Heart left ventricle (tissue), 16 donors: ENCODE measurements around the gene ARSI. TPM values are rescaled to one million over a fixed set of nuclear protein-coding genes. Genes with fewer than 3 reads are reported as not detected.
A peak's percentile ranks its signal among the peaks of the same experiment; 100 is the strongest.

Source experiments
- ATAC-seq, 4 donors: fragments of 200-7000 bp; cut with Tn5 transposase; one replicate each; pipeline ENCODE4 v1.9.1; 2020 to 2022; ENCODE audit warnings: moderate library complexity in 4 of 4, mild to moderate bottlenecking in 3 of 4, moderate number of reproducible peaks in 1 of 4
- DNase-seq, 5 donors: peaks; one replicate each; pipeline ENCODE4 v3.0.0-alpha.2; 2020
- H3K27ac ChIP-seq, 12 donors: fragments of 200-600 bp; sonication (generic) in 4 of 12; one replicate each; pipeline versions ENCODE4 v1.5.0 to v1.8.0; 2016 to 2022; ENCODE audit warnings: mild to moderate bottlenecking in 2 of 12
- H3K27me3 ChIP-seq, 9 donors: fragments of 200-600 bp; sonication (generic) in 2 of 9; one replicate each; pipeline versions ENCODE4 v1.5.1 to v1.8.0; 2016 to 2022; ENCODE audit warnings: mild to moderate bottlenecking in 3 of 9
- H3K36me3 ChIP-seq, 9 donors: fragments of 200-600 bp; sonication (generic) in 2 of 9; one replicate each; pipeline versions ENCODE4 v1.5.0 to v1.8.0; 2018 to 2022; ENCODE audit warnings: mild to moderate bottlenecking in 2 of 9
- H3K4me1 ChIP-seq, 12 donors: fragments of 200-600 bp; sonication (generic) in 4 of 12; one replicate each; pipeline versions ENCODE4 v1.5.0 to v1.8.0; 2016 to 2022; ENCODE audit warnings: mild to moderate bottlenecking in 3 of 12
- H3K4me3 ChIP-seq, 12 donors: fragments of 200-600 bp; sonication (generic) in 4 of 12; one replicate each; pipeline versions ENCODE4 v1.5.0 to v1.8.0; 2017 to 2022; ENCODE audit warnings: mild to moderate bottlenecking in 9 of 12, moderate library complexity in 4 of 12
- H3K9me3 ChIP-seq, 12 donors: fragments of 200-600 bp; sonication (generic) in 4 of 12; one replicate each; pipeline versions ENCODE4 v1.5.0 to v1.8.0; 2016 to 2022; ENCODE audit warnings: mild to moderate bottlenecking in 1 of 12
- CTCF ChIP-seq, 12 donors: fragments of 200-600 bp; sonication (generic) in 4 of 12; IDR thresholded peaks; one replicate each; pipeline versions ENCODE4 v1.5.0 to v1.8.0; 2018 to 2022; ENCODE audit warnings: antibody characterized with exemption in 12 of 12, mild to moderate bottlenecking in 5 of 12
- POLR2A ChIP-seq, 2 donors: fragments of 450-650 bp; IDR thresholded peaks; one replicate each; pipeline ENCODE4 v1.6.1; 2017; ENCODE audit warnings: antibody characterized with exemption in 2 of 2, mild to moderate bottlenecking in 2 of 2, moderate library complexity in 2 of 2
- WGBS, 4 donors: extraction: QIAGEN DNeasy Blood & Tissue Kit in 2 of 4; methylation state at CpG; one replicate each; pipeline versions ENCODE4 v1.1.5 to v1.1.7; 2013 to 2018; 5-methylcytosine and 5-hydroxymethylcytosine counted together
- intact Hi-C, 10 donors: fragments of 100-400 bp; cut with DNase I; formaldehyde crosslinking; loops; one replicate each; pipeline versions ENCODE4 v1.11.1 to v1.14.2; 2022
- polyA plus RNA-seq, 2 donors: library from polyadenylated mRNA; stranded (reverse); fragments of 200-250 nt; gene quantifications; one replicate each; pipeline ENCODE4 v1.2.3, GENCODE V29; 2013
- total RNA-seq, 9 donors: library from RNA; depleted of rRNA in 2 of 9; stranded (reverse); fragments of >200 nt in 2 of 9; fragmentation: NEBNext Ultra II Directional in 3 of 9; extraction: Animal tissue kit (Norgen Biotek cat#: 25700) in 3 of 9; gene quantifications; one replicate each; pipeline versions ENCODE4 v1.1.0 to v1.2.4, GENCODE V29; 2016 to 2023
- donor health status: ischemic (EF 13 %, LVEDD 7.1; RV severe dilation, severe dysfunction).
- donor health status: healthy with polysubstance abuse.
- donor health status: DM: no; HTN: yes; CAD: no.
- donor health status: DM: no; HTN: no; CAD: no.
- donor health status: ischemic (EF 25% LVEDD 6.9; RV normal size, moderate dysfunction).
- donor health status: ischemic (EF 25% LVEDD 5.7; RV mildly dilated, moderate dysfunction).
- donor health status: healthy.
- donor health status: DM: yes; HTN: yes; CAD: no.
- donor health status: ischemic (EF 35%, LVEDD 5.7; RV mildly dilated, moderate dysfunction).
- donor health status: nonischemic (EF 11% LVEDD 7.7; RV severe dilation, severe dysfunction).
- donor health status: DM: yes; HTN: yes; CAD: no.
- donor health status: PGD.
- donor health status: ischemic (EF 29% LVEDD 5.4; RV normal size, mild dysfunction).
- donor health status: nonischemic (EF 23%, LVEDD 6.1; RV moderate dilation, normal function).

ARSI gene
- total and polyA plus RNA-seq, 11 donors, result 0.12 to 0.95 (median 0.42) TPM; not detected in 3

DNA sequence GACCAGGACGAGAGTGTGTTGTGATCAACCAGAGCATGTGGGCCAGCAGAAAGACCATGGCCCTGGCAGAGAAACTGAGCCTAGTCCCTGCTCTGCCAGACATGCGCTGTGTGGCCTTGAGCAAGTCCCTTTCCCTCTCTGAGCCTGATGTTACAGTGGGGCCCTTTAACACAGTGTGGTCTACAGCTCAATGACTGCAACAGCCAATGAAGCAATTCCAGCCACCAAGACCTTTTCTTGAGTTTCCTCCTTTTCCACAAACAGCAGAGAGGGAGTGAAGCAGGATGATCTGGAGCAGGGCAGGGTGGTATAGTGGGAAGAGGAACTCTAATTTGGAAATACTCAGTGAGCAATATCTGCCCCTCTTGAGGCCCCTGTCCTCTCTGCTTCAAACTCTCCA is 25.8 kb upstream of the ARSI start:
- intact Hi-C loops, result no loop called here
- TF ChIP-seq CTCF (IDR thresholded peaks at IDR 0.05) (no peak), POLR2A (IDR thresholded peaks at IDR 0.05) (no peak)
- Histone ChIP-seq H3K27me3 (no peaks in the 10 kb centered on the region), H3K27ac (no peak overlapping the region), H3K4me3 (no peak overlapping the region), H3K4me1 (no peaks in the 10 kb centered on the region), H3K36me3 (no peaks in the 10 kb centered on the region), H3K9me3 (no peaks in the 10 kb centered on the region)
- WGBS, 4 donors, result 92 to 96% (median 95%) methylated on average over 2 of the region's 2 CpGs
- DNase-seq (no peak), ATAC-seq (no peak)

- no peak for DNase-seq
- Histone ChIP-seq H3K9me3 (no peaks in the 10 kb centered on the region), H3K4me1 (no peaks in the 10 kb centered on the region), H3K27me3 (no peaks in the 10 kb centered on the region), H3K36me3 (no peaks in the 10 kb centered on the region), H3K4me3 (no peak overlapping the region), H3K27ac (no peak overlapping the region)
- intact Hi-C loops, result no loop called here
- WGBS, 4 donors, result 83 to 89% (median 86%) methylated on average over 3 of the region's 3 CpGs
- no peak for ATAC-seq
- TF ChIP-seq POLR2A (IDR thresholded peaks at IDR 0.05) (no peak), CTCF (IDR thresholded peaks at IDR 0.05) (no peak)
Observed at GRCh38 chr5:150327139-150327538, 24.4 kb upstream of the ARSI start.

DNA sequence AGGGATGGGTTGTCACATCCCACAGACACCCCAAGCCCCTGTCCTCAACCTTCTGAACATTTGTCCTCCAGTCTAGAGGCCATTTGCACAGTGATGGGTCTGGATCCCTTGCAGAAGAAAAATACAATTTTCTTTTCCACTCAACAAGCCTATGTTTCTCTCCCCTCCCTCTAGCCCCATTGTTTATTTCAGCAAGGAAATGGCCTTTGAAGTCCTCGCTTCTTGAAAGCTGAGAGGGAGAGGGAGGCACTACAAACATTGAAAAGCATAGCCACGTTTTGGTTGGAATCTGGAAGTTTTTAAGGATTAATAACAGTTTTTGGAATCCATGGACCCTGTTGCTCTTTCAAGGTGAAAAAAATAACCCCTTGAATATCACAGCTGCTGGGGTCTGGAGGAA is 24.0 kb upstream of the ARSI start:
- Histone ChIP-seq H3K4me1 (no peaks in the 10 kb centered on the region), H3K36me3 (no peaks in the 10 kb centered on the region), H3K27me3 (no peaks in the 10 kb centered on the region), H3K9me3 (peaks cover 0 to under 1% (median 0%) of the 10 kb centered on the region in 12 donors), H3K4me3 (no peak overlapping the region), H3K27ac (no peak overlapping the region)
- ATAC-seq (no peak), DNase-seq (no peak)
- intact Hi-C loops, result no loop called here
- TF ChIP-seq CTCF (IDR thresholded peaks at IDR 0.05), result no peak
- TF ChIP-seq POLR2A (IDR thresholded peaks at IDR 0.05), result no peak
- 58 to 85% (median 67%) methylated on average over 2 of the region's 2 CpGs for WGBS, 4 donors

GRCh38 chr5:150325426-150325825 is 22.7 kb upstream of the ARSI start:
- H3K4me1 ChIP-seq, result peaks cover 0 to 3% (median under 1%) of the 10 kb centered on the region in 12 donors
- peaks cover 0 to 3% (median 0%) of the 10 kb centered on the region in 12 donors for H3K9me3 ChIP-seq
- DNase-seq, result no peak
- no peaks in the 10 kb centered on the region for H3K36me3 ChIP-seq
- no peaks in the 10 kb centered on the region for H3K27me3 ChIP-seq
- peak in 1 of 4 donors; percentile 23 for ATAC-seq
- no peak for TF ChIP-seq POLR2A (IDR thresholded peaks at IDR 0.05)
- TF ChIP-seq CTCF (IDR thresholded peaks at IDR 0.05), result no peak
- no peak overlapping the region for H3K27ac ChIP-seq
- H3K4me3 ChIP-seq, result no peak overlapping the region
- WGBS, 4 donors, result 72 to 82% (median 79%) methylated on average over 4 of the region's 4 CpGs
- intact Hi-C loops, result no loop called here
